HCT116 (cell line): ENCODE measurements around the gene TCF12. TPM values are rescaled to one million over a fixed set of nuclear protein-coding genes. Genes with fewer than 3 reads are reported as not detected.

ENCODE experiments used
- ATAC-seq: fragments of 200-7000 bp; cut with Tn5 transposase; 2 replicates; pipeline ENCODE4 v1.9.1; 2020; ENCODE audit warnings: mild to moderate bottlenecking, moderate library complexity
- BruUV-seq: library from RNA; stranded (reverse); fragments of 400-500 nt; replicated peaks from 2 replicates; lab custom pipeline; 2021; lab: Mats Ljungman, UMichigan
- CTCF ChIA-PET: fragments of 300-600 bp; sonication (Branson Sonifier 250); formaldehyde crosslinking; loops from one replicate; lab custom pipeline; 2021; ENCODE audit warnings: antibody characterized with exemption; lab: Charles Lee
- POLR2A ChIA-PET: fragments of 300-600, 350-600 bp; sonication (Branson Sonifier 250); formaldehyde crosslinking; loops from one replicate; lab custom pipeline; 2021; ENCODE audit warnings: antibody characterized with exemption; lab: Charles Lee
- RAD21 ChIA-PET, 2 experiments: fragments of 300-600 bp; sonication (Branson Sonifier 250); formaldehyde crosslinking; loops; one replicate each; lab custom pipeline; 2023; ENCODE audit warnings: low total read pairs in 2 of 2; ENCODE audit not compliant: uncharacterized antibody in 2 of 2, unreplicated experiment in 2 of 2, low non-redundant PET in 1 of 2; lab: Charles Lee
- DNase-seq: peaks from one replicate; pipeline ENCODE4 v3.0.0-alpha.2; 2010; ENCODE audit warnings: low read depth, low spot score
- H2AFZ ChIP-seq: fragments of 200-600 bp; shearing (Covaris generic), sonication (generic); 2 replicates; pipeline ENCODE4 v1.6.1; 2017; ENCODE audit warnings: low read depth, mixed run types, mixed read lengths, antibody characterized with exemption, low read length; ENCODE audit not compliant: poor library complexity, severe bottlenecking
- H3K27ac ChIP-seq: 2 replicates; pipeline ENCODE4 v1.5.1; 2012; ENCODE audit warnings: low read depth, low read length
- H3K27me3 ChIP-seq: fragments of 200-600 bp; sonication (generic); 2 replicates; pipeline ENCODE4 v1.6.1; 2016; ENCODE audit warnings: mixed run types, low read length, mixed read lengths; ENCODE audit not compliant: insufficient read depth
- H3K36me3 ChIP-seq, 2 experiments: fragments of 200-500 bp in 1 of 2; fragments of 200-600 bp in 1 of 2; sonication (Bioruptor generic) in 1 of 2; sonication (generic) in 1 of 2; 2 replicates each; pipeline versions ENCODE4 v1.5.1 to v1.6.1; 2014 to 2016; ENCODE audit warnings: low read length in 2 of 2, inconsistent platforms in 1 of 2, mixed read lengths in 1 of 2, mixed run types in 1 of 2; ENCODE audit not compliant: insufficient read depth in 2 of 2, control insufficient read depth in 1 of 2
- H3K4me1 ChIP-seq, 2 experiments: fragments of 200-600 bp in 1 of 2; sonication (generic) in 1 of 2; 2 replicates each; pipeline versions ENCODE4 v1.5.1 to v1.6.1; 2012 to 2017; ENCODE audit warnings: low read length in 2 of 2, inconsistent platforms in 1 of 2, mild to moderate bottlenecking in 1 of 2, mixed read lengths in 1 of 2, mixed run types in 1 of 2, moderate library complexity in 1 of 2; ENCODE audit not compliant: insufficient read depth in 2 of 2, control insufficient read depth in 1 of 2
- H3K4me2 ChIP-seq: fragments of 200-600 bp; sonication (generic); 2 replicates; pipeline ENCODE4 v1.6.1; 2017; ENCODE audit warnings: mixed run types, low read length, mixed read lengths
- H3K4me3 ChIP-seq, 2 experiments: fragments of 200-600 bp in 1 of 2; sonication (generic) in 1 of 2; replicated peaks in 1 of 2; 2 replicates each; pipeline ENCODE4 v1.5.1; 2011 to 2016; ENCODE audit warnings: low read length in 2 of 2, control low read depth in 1 of 2, low read depth in 1 of 2, mild to moderate bottlenecking in 1 of 2, mixed read lengths in 1 of 2, mixed run types in 1 of 2
- H3K79me2 ChIP-seq: fragments of 200-600 bp; sonication (generic); 2 replicates; pipeline ENCODE4 v1.6.1; 2017; ENCODE audit warnings: mild to moderate bottlenecking, mixed run types, low read length, moderate library complexity, mixed read lengths; ENCODE audit not compliant: insufficient read depth
- H3K9ac ChIP-seq: fragments of 200-600 bp; sonication (generic); 2 replicates; pipeline ENCODE4 v1.6.1; 2016; ENCODE audit warnings: low read length, mixed read lengths
- H3K9me2 ChIP-seq: fragments of 200-600 bp; sonication (generic), shearing (Covaris generic); 2 replicates; pipeline ENCODE4 v1.6.1; 2017; ENCODE audit warnings: mixed run types, mild to moderate bottlenecking, moderate library complexity; ENCODE audit not compliant: insufficient read depth
- H3K9me3 ChIP-seq, 2 experiments: fragments of 200-500 bp in 1 of 2; fragments of 200-600 bp in 1 of 2; sonication (Bioruptor generic) in 1 of 2; sonication (generic) in 1 of 2; 2 replicates each; pipeline ENCODE4 v1.6.1; 2014 to 2017; ENCODE audit warnings: low read length in 2 of 2, mixed read lengths in 2 of 2, inconsistent platforms in 1 of 2, low read depth in 1 of 2, mild to moderate bottlenecking in 1 of 2, mixed run types in 1 of 2, moderate library complexity in 1 of 2; ENCODE audit not compliant: control insufficient read depth in 1 of 2, insufficient read depth in 1 of 2
- H4K20me1 ChIP-seq: fragments of 200-600 bp; sonication (generic), shearing (Covaris generic); 2 replicates; pipeline ENCODE4 v1.6.1; 2017; ENCODE audit warnings: mixed run types, mild to moderate bottlenecking, moderate library complexity; ENCODE audit not compliant: insufficient read depth
- ATF3 ChIP-seq: IDR thresholded peaks from 2 replicates; pipeline ENCODE4 v1.6.1; 2012
- CBX3 ChIP-seq: IDR thresholded peaks from 2 replicates; pipeline ENCODE4 v1.6.1; 2012; ENCODE audit warnings: low read depth
- MAX ChIP-seq: IDR thresholded peaks from 2 replicates; pipeline ENCODE4 v1.6.1; 2012
- POLR2AphosphoS5 ChIP-seq: IDR thresholded peaks from 2 replicates; pipeline ENCODE4 v1.6.1; 2011; ENCODE audit warnings: mild to moderate bottlenecking, low read depth, low read length, moderate library complexity
- RAD21 ChIP-seq: IDR thresholded peaks from 2 replicates; pipeline ENCODE4 v1.6.1; 2012; ENCODE audit warnings: low read depth, mild to moderate bottlenecking
- REST ChIP-seq: IDR thresholded peaks from 2 replicates; pipeline ENCODE4 v1.6.1; 2012; ENCODE audit warnings: low read depth
- SP1 ChIP-seq: IDR thresholded peaks from 2 replicates; pipeline ENCODE4 v1.6.1; 2012; ENCODE audit warnings: low read depth
- TCF7L2 ChIP-seq: IDR thresholded peaks from 2 replicates; pipeline ENCODE4 v1.7.0; 2011; ENCODE audit warnings: borderline replicate concordance, inconsistent platforms; ENCODE audit not compliant: insufficient read depth, insufficient read length; ENCODE audit errors: extremely low read depth
- intact Hi-C: fragments of 100-400 bp; cut with micrococcal nuclease; formaldehyde crosslinking; loops from 2 replicates; pipeline ENCODE4 v1.10.0; 2022
- total RNA-seq: library from RNA; stranded (reverse); gene quantifications from one replicate; pipeline ENCODE4 v1.2.1, GENCODE V29; 2021; ENCODE audit not compliant: unreplicated experiment

TCF12 gene
- total RNA-seq, 1 experiment from 2014 or later, result 71.6 TPM

- RAD21 ChIA-PET, result no interaction called here
- intact Hi-C loops, result no loop called here
- Histone ChIP-seq H3K36me3 (no peaks in the 10 kb centered on the region; a peak in 1 of 4 replicates), H3K27me3 (no peaks in the 10 kb centered on the region), H2AFZ (no peak overlapping the region), H3K9ac (no peak overlapping the region), H3K4me1 (peaks cover 8 to 16% of the 10 kb centered on the region in 2 experiments; a peak in 3 of 4 replicates), H4K20me1 (no peaks in the 10 kb centered on the region), H3K4me2 (no peak overlapping the region), H3K27ac (no peak overlapping the region), H3K79me2 (peaks cover 24% of the 10 kb centered on the region), H3K9me3 (no peaks in the 10 kb centered on the region), H3K4me3 (no peak overlapping the region), H3K9me2 (no peaks in the 10 kb centered on the region)
- CTCF ChIA-PET, result no interaction called here
- no TSS peak for BruUV-seq
- TF ChIP-seq RAD21, result no peak
- no peak for TF ChIP-seq TCF7L2
- TF ChIP-seq POLR2AphosphoS5, result no peak
- TF ChIP-seq CBX3, result no peak
- TF ChIP-seq MAX, result no peak
- TF ChIP-seq REST, result no peak
- TF ChIP-seq SP1, result no peak
- no peak for TF ChIP-seq ATF3
- POLR2A ChIA-PET, result no interaction called here
- DNase-seq (no peak), ATAC-seq (no peak)
Measured at GRCh38 chr15:56915888-56916287, 2.6 kb upstream of the TCF12 start.
